ENCODE measurements around the gene KPTN. TPM values are rescaled to one million over a fixed set of nuclear protein-coding genes. Genes with fewer than 3 reads are reported as not detected.

Gene KPTN
- total and polyA plus RNA-seq, 12 donors, result 2.9 to 121 (median 9.9) TPM

DNA sequence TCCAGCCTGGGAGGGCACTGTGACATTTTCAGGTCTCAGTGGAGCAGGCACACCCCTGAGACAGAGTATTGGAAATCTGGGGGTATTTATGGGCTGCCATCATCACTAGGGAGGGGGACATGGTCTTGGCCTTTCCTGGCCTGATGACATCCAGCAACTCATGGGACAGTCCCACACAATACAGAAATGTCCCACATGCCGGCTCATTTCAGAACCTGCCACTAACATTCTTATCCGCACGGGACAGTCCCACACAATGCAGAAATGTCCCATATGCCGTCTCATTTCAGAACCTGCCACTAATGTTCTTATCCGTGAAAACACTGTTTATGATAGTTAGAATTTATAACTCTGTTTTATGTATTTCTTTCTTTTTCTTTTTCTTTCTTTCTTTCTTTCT lies 22.1 kb downstream of the KPTN start:
- intact Hi-C loops (cut with DNase I), result no loop called here

GRCh38 chr19:47459477-47459876 lies 24.5 kb downstream of the KPTN start:
- TF ChIP-seq POLR2A (IDR thresholded peaks at IDR 0.05) (no peak), CTCF (IDR thresholded peaks at IDR 0.05) (no peak)
- no peak for DNase-seq
- no peak overlapping the region for H3K27ac ChIP-seq
- H3K4me1 ChIP-seq (replicated peaks in 1 of 2), result peaks cover 0 to 6% of the 10 kb centered on the region in 2 donors
- peaks cover 35% of the 10 kb centered on the region for H3K27me3 ChIP-seq
- peaks cover 0 to 9% (median 0%) of the 10 kb centered on the region in 3 donors for H3K9me3 ChIP-seq (replicated peaks in 1 of 3)
- 82 to 88% (median 84%) methylated on average over 14 of the region's 14 CpGs for WGBS, 4 donors
- no peaks in the 10 kb centered on the region for H3K36me3 ChIP-seq (replicated peaks in 1 of 2)
- H3K4me3 ChIP-seq, result no peak overlapping the region
- intact Hi-C loops (cut with DNase I), result no loop called here

More for the DNA sequence above, 22.1 kb downstream of the KPTN start:
- TF ChIP-seq CTCF (IDR thresholded peaks at IDR 0.05), result no peak
- no peak for TF ChIP-seq POLR2A (IDR thresholded peaks at IDR 0.05)
- H3K4me3 ChIP-seq, result no peak overlapping the region
- 79 to 89% (median 83%) methylated on average over 5 of the region's 5 CpGs for WGBS, 4 donors
- DNase-seq, result no peak
- peaks cover 30% of the 10 kb centered on the region for H3K27me3 ChIP-seq
- H3K4me1 ChIP-seq (replicated peaks in 1 of 2), result peaks cover 0 to 6% of the 10 kb centered on the region in 2 donors
- H3K27ac ChIP-seq, result no peak overlapping the region
- no peaks in the 10 kb centered on the region for H3K9me3 ChIP-seq (replicated peaks in 1 of 3)
- no peaks in the 10 kb centered on the region for H3K36me3 ChIP-seq (replicated peaks in 1 of 2)

DNA sequence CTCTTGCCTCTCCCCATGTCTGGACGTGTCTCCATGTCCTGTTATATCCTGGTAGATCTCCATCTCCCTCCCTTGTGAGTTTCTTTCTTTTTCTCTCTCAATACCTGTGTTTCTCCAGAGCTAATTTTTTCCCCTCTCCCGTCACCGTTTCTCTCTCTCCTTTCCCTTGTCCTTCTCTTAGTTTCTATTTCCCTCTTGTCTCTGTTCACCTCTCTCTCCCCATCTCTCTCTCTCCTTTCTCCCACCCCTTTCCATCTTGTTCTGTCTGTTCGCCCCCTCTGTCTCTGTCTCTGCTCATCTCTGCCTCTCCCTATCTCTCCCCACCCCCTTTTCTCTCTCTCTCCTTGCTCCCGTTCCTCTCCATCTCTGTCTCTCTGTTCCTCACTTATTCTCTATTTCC lies 25.3 kb downstream of the KPTN start:
- no peak overlapping the region for H3K4me3 ChIP-seq
- TF ChIP-seq CTCF (IDR thresholded peaks at IDR 0.05) (no peak), POLR2A (IDR thresholded peaks at IDR 0.05) (no peak)
- peaks cover 0 to 9% (median 0%) of the 10 kb centered on the region in 3 donors for H3K9me3 ChIP-seq (replicated peaks in 1 of 3)
- H3K27ac ChIP-seq, result no peak overlapping the region
- H3K4me1 ChIP-seq (replicated peaks in 1 of 2), result peaks cover 0 to 6% of the 10 kb centered on the region in 2 donors
- 21 to 33% (median 26%) methylated on average over 5 of the region's 5 CpGs for WGBS, 4 donors
- DNase-seq, result no peak
- intact Hi-C loops (cut with DNase I), result no loop called here
- H3K36me3 ChIP-seq (replicated peaks in 1 of 2), result no peaks in the 10 kb centered on the region
- H3K27me3 ChIP-seq, result peaks cover 30% of the 10 kb centered on the region

- Histone ChIP-seq H3K9me3 (replicated peaks in 1 of 3) (peaks cover 0 to 9% (median 0%) of the 10 kb centered on the region in 3 donors), H3K27me3 (peaks cover 29% of the 10 kb centered on the region), H3K4me3 (peak overlapping the region in 1 of 4 donors; percentile 5), H3K36me3 (replicated peaks in 1 of 2) (no peaks in the 10 kb centered on the region), H3K4me1 (replicated peaks in 1 of 2) (peaks cover 0 to 6% of the 10 kb centered on the region in 2 donors), H3K27ac (no peak overlapping the region)
- WGBS, 4 donors, result 24 to 87% (median 54%) methylated on average over 3 to 77 of the region's 77 CpGs
- DNase-seq, result no peak
- intact Hi-C loops (cut with DNase I), result no loop called here
- TF ChIP-seq CTCF (IDR thresholded peaks at IDR 0.05), result no peak
- TF ChIP-seq POLR2A (IDR thresholded peaks at IDR 0.05), result no peak
These were observed 27.1 kb downstream of the KPTN start for GRCh38 chr19:47456721-47457474.
